HG02981 (cell line): ENCODE measurements around the gene VN1R5.

Experiments
- ATAC-seq: cut with Tn5 transposase; IDR thresholded peaks from one replicate; pipeline ENCODE4 v1.9.1; 2021; ENCODE audit warnings: mild to moderate bottlenecking, moderate library complexity; ENCODE audit not compliant: unreplicated experiment

Gene VN1R5

DNA sequence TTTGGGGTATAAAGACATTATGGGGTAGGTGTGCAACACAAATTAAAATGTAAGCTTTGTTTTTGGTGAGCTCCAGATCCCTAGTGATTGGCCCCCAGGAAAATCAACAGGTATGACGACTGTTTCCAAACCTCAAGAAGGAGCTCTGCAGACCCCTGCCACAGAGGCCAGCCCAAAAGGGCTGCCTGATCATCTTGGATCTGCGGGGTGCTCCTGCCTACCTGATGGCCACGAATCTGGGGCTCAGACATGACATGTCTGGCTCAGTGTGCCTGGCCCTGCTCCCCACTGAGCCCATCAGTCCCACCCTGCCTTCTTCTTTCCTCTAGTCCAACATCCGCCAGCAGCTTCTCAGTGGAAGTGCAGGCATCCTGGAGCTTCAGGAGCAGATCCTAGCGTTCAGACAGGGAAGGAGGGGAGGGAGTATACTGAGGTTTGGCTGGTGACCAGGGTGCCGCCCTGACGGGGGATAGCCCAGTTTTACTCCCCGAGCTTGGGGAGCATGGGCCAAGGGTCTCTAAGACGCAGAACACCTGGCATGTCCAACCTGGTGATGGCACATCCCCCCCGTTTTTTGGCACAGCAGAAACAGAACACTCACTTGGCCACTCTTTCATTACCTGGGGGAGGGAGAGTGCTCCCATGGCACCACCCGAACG lies 44.0 kb downstream of the VN1R5 start:
- ATAC-seq, result no peak

DNA sequence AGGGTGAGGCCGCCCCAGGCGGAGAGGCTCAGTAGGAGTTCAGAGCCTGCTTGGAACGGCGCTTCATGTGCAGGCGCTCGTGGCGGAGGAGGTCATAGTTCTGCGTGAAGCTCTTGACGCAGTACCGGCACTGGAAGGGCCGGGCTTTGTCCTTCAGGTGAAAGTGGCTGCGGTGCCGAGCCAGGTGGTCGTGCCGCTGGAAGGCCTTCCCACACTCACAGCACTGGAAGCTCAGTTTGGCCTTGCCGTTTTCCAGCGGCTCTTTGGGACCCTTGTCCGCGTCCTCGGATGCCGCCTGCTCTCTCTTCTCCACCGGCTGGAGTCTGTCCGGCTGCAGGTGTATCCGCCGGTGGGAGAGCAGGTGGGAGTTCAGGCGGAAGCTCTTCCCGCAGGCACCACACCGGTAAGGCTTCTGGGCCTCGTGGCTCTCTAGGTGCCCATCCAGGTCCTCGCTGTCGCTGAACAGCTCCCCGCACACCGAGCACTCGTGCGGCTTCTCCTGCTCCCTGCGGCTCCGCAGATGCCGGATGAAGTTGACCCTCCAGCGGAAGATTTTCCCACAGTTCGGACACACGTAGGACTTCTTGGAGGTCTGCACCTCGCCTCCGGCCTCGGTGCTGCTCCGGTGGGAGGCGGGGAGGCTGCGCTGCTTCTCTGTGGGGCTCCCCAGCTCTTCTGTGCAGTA lies 44.8 kb downstream of the VN1R5 start:
- ATAC-seq, result no peak

DNA sequence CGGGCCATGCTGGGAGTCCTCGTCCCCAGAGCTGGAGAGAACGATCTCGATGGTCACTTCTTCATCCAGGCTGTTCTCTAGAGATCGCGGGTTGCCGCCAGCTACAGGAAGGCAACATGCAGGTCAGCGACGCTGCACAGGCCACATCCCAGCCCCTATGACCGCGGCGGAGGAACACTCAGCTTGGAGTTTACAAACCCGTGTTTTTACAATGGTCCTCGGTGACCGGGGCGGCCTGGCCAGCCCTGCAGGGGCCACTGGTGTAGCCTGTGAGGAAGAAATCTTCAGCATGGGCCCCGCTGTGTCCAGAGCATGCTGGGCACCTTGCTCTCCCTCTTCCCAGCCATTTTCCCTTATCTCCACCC lies 45.3 kb downstream of the VN1R5 start:
- no peak for ATAC-seq

DNA sequence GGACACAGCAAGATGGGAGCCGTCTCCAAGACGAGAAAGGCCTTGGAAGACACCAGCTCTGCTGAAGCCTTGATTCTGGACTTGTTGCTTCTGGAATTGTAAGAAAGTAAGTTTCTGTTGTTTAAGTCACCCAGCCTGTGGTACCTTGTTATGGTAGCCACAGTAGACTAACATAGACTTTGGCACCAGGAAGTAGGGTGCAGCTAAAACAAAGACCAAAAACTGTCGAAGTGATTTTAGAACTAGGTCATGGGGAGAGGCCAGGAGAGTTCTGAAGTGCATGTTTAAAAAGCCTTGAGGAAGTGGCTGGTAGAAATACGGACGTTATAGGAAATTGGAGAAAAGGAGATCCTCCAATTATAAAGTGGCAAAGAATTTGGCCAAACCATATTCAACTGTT lies 47.3 kb downstream of the VN1R5 start:
- no peak for ATAC-seq

DNA sequence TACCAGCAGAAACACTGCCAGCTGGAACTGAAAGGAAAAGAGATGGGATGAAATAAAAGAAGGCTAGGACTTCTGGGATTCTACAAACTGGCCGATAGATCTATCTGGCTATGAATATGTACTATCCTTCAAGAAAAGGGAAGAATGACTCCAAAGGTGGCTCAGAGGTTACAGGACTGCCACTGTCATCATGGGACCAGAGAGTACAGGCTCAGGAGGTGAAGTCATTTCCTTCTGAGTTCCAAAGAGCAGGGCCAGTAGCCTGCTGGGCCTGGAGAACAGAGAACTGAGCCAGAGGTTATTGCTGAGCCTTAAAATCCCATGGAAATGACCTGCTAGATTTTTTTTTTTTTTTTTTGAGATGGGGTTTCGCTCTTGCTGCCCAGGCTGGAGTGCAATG lies 48.2 kb downstream of the VN1R5 start:
- ATAC-seq, result no peak
